Neural cell (in vitro differentiated cells): ENCODE data around the gene PDLIM3. TPM values are rescaled to one million over a fixed set of nuclear protein-coding genes. Genes with fewer than 3 reads are reported as not detected.

Source experiments
- H2AFZ ChIP-seq: fragments of 200-600, 300-800 bp; sonication (generic), shearing (Covaris generic); 2 replicates; pipeline ENCODE4 v1.6.0; 2014; ENCODE audit warnings: low read depth, mild to moderate bottlenecking, antibody characterized with exemption, low read length, moderate library complexity
- H3F3A ChIP-seq: fragments of 200-600 bp; shearing (Covaris generic); 2 replicates; pipeline ENCODE4 v1.6.1; 2016; ENCODE audit warnings: mild to moderate bottlenecking, moderate library complexity, mixed read lengths, antibody characterized with exemption, low read length; ENCODE audit not compliant: insufficient read depth, poor library complexity, severe bottlenecking
- H3K27ac ChIP-seq: fragments of 200-600, 300-800 bp; sonication (generic), shearing (Covaris generic); 2 replicates; pipeline ENCODE4 v1.5.1; 2014; ENCODE audit warnings: mild to moderate bottlenecking, low read length, moderate library complexity
- H3K27me3 ChIP-seq: fragments of 300-800, 200-600 bp; sonication (generic), shearing (Covaris generic); 2 replicates; pipeline ENCODE4 v1.6.0; 2014; ENCODE audit warnings: mild to moderate bottlenecking, low read depth, low read length, moderate library complexity; ENCODE audit not compliant: insufficient read depth
- H3K36me3 ChIP-seq: fragments of 300-800, 200-600 bp; sonication (generic), shearing (Covaris generic); 2 replicates; pipeline ENCODE4 v1.5.1; 2014; ENCODE audit warnings: mild to moderate bottlenecking, antibody characterized with exemption, low read length, moderate library complexity; ENCODE audit not compliant: insufficient read depth
- H3K4me2 ChIP-seq: fragments of 300-800, 200-600 bp; sonication (generic), shearing (Covaris generic); 2 replicates; pipeline ENCODE4 v1.6.0; 2014; ENCODE audit warnings: mild to moderate bottlenecking, low read length
- H3K4me3 ChIP-seq: fragments of 300-800, 200-600 bp; sonication (generic), shearing (Covaris generic); 2 replicates; pipeline ENCODE4 v1.5.1; 2014; ENCODE audit warnings: mild to moderate bottlenecking, low read length, moderate library complexity
- H3K79me2 ChIP-seq: fragments of 200-600 bp; shearing (Covaris generic); replicated peaks from 2 replicates; pipeline ENCODE4 v1.6.0; 2014; ENCODE audit warnings: mild to moderate bottlenecking, low read length, moderate library complexity; ENCODE audit not compliant: insufficient read depth
- H3K9ac ChIP-seq: fragments of 300-800, 200-600 bp; sonication (generic), shearing (Covaris generic); 2 replicates; pipeline ENCODE4 v1.6.1; 2016; ENCODE audit warnings: mild to moderate bottlenecking, low read length, mixed read lengths
- H3K9me2 ChIP-seq: fragments of 200-600 bp; shearing (Covaris generic); 2 replicates; pipeline ENCODE4 v1.6.1; 2016; ENCODE audit warnings: mild to moderate bottlenecking, low read length, mixed read lengths; ENCODE audit not compliant: insufficient read depth
- H3K9me3 ChIP-seq: fragments of 200-600, 300-800 bp; sonication (generic), shearing (Covaris generic); 2 replicates; pipeline ENCODE4 v1.6.1; 2016; ENCODE audit warnings: mild to moderate bottlenecking, mixed run types, low read length, moderate library complexity, mixed read lengths
- H4K20me1 ChIP-seq: fragments of 200-600 bp; shearing (Covaris generic); 2 replicates; pipeline ENCODE4 v1.6.1; 2016; ENCODE audit warnings: mild to moderate bottlenecking, mixed run types; ENCODE audit not compliant: insufficient read depth
- EP300 ChIP-seq: fragments of 450-650 bp; conservative IDR thresholded peaks from 2 replicates; pipeline ENCODE4 v1.6.1; 2014; ENCODE audit warnings: antibody characterized with exemption, mild to moderate bottlenecking, moderate library complexity; ENCODE audit not compliant: poor library complexity, severe bottlenecking
- MXI1 ChIP-seq: fragments of 450-650 bp; conservative IDR thresholded peaks from 2 replicates; pipeline ENCODE4 v1.6.1; 2014; ENCODE audit warnings: antibody characterized with exemption, mild to moderate bottlenecking; ENCODE audit not compliant: poor library complexity, severe bottlenecking
- POLR2AphosphoS5 ChIP-seq: IDR thresholded peaks from 2 replicates; pipeline ENCODE4 v1.6.1; 2012
- RAD21 ChIP-seq: fragments of 450-650 bp; conservative IDR thresholded peaks from 2 replicates; pipeline ENCODE4 v1.6.1; 2014; ENCODE audit warnings: antibody characterized with exemption, mild to moderate bottlenecking, moderate library complexity
- SMC3 ChIP-seq: fragments of 450-650 bp; conservative IDR thresholded peaks from 2 replicates; pipeline ENCODE4 v1.6.1; 2014; ENCODE audit warnings: antibody characterized with exemption, mild to moderate bottlenecking, moderate library complexity; ENCODE audit not compliant: poor library complexity
- TAF1 ChIP-seq: IDR thresholded peaks from 2 replicates; pipeline ENCODE4 v1.6.1; 2012; ENCODE audit warnings: low read depth
- polyA plus RNA-seq: library from polyadenylated mRNA; depleted of rRNA; stranded (reverse); fragments of >200 nt; gene quantifications from 2 replicates; pipeline ENCODE4 v1.2.3, GENCODE V29; 2014
- TF ChIP-seq, protein P1 (sequence below): fragments of 450-650 bp; IDR thresholded peaks from 2 replicates; pipeline ENCODE4 v1.5.1; 2014; ENCODE audit warnings: antibody characterized with exemption, mild to moderate bottlenecking, moderate library complexity; ENCODE audit not compliant: poor library complexity, severe bottlenecking
- TF ChIP-seq, protein P2 (sequence below): IDR thresholded peaks from 2 replicates; pipeline ENCODE4 v1.6.1; 2012; ENCODE audit warnings: borderline replicate concordance

The PDLIM3 gene
- polyA plus RNA-seq, 1 donor from 2014 or later: 1.8 TPM

DNA sequence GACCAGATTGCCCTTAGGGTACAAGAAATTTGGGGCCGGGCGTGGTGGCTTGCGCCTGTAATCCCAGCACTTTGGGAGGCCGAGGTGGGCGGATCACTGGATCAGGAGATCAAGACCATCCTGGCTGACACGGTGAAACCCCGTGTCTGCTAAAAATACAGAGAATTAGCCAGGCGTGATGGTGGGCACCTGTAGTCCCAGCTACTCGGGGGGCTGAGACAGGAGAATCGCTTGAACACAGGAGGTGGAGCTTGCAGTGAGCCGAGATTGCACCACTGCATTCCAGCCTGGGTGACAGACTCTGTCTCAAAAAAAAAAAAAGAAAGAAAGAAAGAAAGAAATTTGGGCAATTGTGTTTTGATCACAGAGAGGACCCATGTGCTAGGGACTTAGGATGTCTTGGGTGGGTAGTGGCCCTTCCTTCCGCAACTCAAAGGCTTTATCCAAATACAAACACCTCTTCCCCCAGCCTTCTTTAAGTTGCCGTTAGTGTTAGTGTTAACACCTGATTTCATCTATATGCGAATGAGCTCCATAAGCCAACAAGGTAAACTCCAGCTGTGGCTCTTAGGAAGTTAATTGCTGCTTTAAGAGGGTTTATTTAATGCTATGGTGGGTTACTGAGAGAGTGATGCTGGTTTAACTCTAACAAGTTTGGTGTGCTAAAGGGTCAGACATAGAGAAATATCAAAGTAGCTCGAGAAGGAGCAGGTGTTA is 55.1 kb downstream of the PDLIM3 start:
- Histone ChIP-seq H3K9me3 (no peaks in the 10 kb centered on the region), H3K9ac (no peak overlapping the region), H3K27me3 (no peaks in the 10 kb centered on the region), H3K4me3 (no peak overlapping the region), H4K20me1 (no peaks in the 10 kb centered on the region), H3K79me2 (no peaks in the 10 kb centered on the region), H3K27ac (no peak overlapping the region), H3K9me2 (no peaks in the 10 kb centered on the region), H2AFZ (no peak overlapping the region), H3F3A (no peaks in the 10 kb centered on the region), H3K36me3 (no peaks in the 10 kb centered on the region), H3K4me2 (no peak overlapping the region)
- no peak for TF ChIP-seq MXI1

DNA sequence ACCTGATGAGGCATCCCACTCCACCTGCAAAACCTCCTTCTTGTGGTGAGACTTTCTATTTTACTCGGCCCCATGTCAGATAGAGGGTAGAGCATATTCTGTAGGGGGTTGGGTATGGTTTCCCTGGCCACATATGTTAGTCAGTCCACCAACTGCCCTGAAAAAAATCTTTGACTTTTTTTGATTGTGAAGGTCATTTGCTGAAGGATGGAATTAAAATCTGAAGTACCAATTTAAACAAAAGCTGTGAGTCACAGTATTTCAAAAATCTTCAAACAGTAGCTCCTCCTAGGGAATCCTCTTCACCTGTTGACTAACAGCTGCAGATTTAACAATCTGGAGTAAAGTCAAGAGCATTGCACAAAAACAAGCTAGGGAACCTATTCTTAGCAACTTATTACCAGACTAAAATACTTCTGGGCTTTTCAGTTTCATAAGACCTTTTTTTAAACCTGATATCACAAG is 55.8 kb downstream of the PDLIM3 start:
- Histone ChIP-seq H2AFZ (no peak overlapping the region), H3K4me3 (no peak overlapping the region), H4K20me1 (no peaks in the 10 kb centered on the region), H3K79me2 (no peaks in the 10 kb centered on the region), H3K27ac (no peak overlapping the region), H3K9ac (no peak overlapping the region), H3K36me3 (no peaks in the 10 kb centered on the region), H3K9me3 (no peaks in the 10 kb centered on the region), H3F3A (no peaks in the 10 kb centered on the region), H3K4me2 (no peak overlapping the region), H3K27me3 (no peaks in the 10 kb centered on the region), H3K9me2 (no peaks in the 10 kb centered on the region)
- TF ChIP-seq, protein P1, sequence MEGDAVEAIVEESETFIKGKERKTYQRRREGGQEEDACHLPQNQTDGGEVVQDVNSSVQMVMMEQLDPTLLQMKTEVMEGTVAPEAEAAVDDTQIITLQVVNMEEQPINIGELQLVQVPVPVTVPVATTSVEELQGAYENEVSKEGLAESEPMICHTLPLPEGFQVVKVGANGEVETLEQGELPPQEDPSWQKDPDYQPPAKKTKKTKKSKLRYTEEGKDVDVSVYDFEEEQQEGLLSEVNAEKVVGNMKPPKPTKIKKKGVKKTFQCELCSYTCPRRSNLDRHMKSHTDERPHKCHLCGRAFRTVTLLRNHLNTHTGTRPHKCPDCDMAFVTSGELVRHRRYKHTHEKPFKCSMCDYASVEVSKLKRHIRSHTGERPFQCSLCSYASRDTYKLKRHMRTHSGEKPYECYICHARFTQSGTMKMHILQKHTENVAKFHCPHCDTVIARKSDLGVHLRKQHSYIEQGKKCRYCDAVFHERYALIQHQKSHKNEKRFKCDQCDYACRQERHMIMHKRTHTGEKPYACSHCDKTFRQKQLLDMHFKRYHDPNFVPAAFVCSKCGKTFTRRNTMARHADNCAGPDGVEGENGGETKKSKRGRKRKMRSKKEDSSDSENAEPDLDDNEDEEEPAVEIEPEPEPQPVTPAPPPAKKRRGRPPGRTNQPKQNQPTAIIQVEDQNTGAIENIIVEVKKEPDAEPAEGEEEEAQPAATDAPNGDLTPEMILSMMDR: no peak
- TF ChIP-seq SMC3 (no peak), MXI1 (no peak)

DNA sequence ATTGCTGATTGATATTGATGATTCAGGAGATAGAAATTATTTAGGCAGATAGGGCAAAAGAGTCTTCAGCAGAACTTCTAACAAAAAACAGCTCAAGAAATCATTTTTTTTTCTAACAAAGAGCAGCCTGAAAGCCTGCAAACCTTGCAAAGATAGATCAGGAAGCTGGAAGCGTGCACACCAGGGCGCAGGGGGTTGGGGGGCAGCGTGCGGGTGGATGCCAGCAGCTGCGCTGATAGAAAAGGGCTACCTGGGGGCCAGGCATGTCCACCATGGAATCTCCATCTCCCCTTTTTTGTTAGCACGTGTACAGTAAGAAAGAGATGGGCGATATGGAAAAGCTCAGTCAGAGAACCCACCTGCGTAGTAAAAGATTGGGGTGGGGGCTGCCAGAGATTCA is 62.1 kb downstream of the PDLIM3 start:
- H3K4me3 ChIP-seq: no peak overlapping the region
- H3K27me3 ChIP-seq: no peaks in the 10 kb centered on the region
- no peak overlapping the region for H3K9ac ChIP-seq
- no peaks in the 10 kb centered on the region for H3K79me2 ChIP-seq
- TF ChIP-seq MXI1 (no peak), RAD21 (no peak), EP300 (no peak), SMC3 (no peak), TAF1 (no peak)
- H3K27ac ChIP-seq: no peak overlapping the region
- H3K9me2 ChIP-seq: no peaks in the 10 kb centered on the region
- H2AFZ ChIP-seq: no peak overlapping the region
- H4K20me1 ChIP-seq: no peaks in the 10 kb centered on the region
- H3K4me2 ChIP-seq: no peak overlapping the region
- H3F3A ChIP-seq: peaks cover 3% of the 10 kb centered on the region
- H3K9me3 ChIP-seq: no peaks in the 10 kb centered on the region
- H3K36me3 ChIP-seq: no peaks in the 10 kb centered on the region

DNA sequence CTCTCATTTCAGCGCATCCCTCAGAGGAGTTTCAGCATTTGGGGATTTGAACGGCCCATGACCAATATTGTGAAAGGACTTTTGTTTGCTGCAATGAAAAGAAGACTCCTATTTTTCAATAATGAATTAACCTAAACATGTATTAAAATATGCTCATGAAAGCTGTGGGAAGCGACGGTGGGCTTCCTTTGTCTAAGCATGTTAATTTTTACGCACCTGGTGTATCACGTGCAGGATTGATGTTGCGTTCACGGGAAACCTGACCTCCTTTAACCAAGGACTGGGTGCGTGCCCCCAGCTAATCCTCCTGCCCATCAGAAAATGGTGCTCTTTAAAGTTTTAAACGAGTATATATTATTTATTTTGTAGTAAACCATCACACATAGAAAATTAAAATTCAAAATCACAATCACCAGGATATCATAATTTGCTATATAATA is 63.2 kb downstream of the PDLIM3 start:
- Histone ChIP-seq H3K9me2 (no peaks in the 10 kb centered on the region), H3K27me3 (no peaks in the 10 kb centered on the region), H3K4me3 (peak overlapping the region; percentile 86), H3K36me3 (no peaks in the 10 kb centered on the region), H3F3A (peaks cover 3% of the 10 kb centered on the region), H3K9ac (peak overlapping the region; percentile 69), H3K9me3 (no peaks in the 10 kb centered on the region), H4K20me1 (no peaks in the 10 kb centered on the region), H3K4me2 (peak overlapping the region; percentile 94), H3K79me2 (no peaks in the 10 kb centered on the region), H2AFZ (peak overlapping the region; percentile 52), H3K27ac (no peak overlapping the region)
- TF ChIP-seq SMC3 (no peak), MXI1 (no peak), RAD21 (no peak), TAF1 (no peak), POLR2AphosphoS5 (no peak), EP300 (no peak)
- TF ChIP-seq, protein P2, sequence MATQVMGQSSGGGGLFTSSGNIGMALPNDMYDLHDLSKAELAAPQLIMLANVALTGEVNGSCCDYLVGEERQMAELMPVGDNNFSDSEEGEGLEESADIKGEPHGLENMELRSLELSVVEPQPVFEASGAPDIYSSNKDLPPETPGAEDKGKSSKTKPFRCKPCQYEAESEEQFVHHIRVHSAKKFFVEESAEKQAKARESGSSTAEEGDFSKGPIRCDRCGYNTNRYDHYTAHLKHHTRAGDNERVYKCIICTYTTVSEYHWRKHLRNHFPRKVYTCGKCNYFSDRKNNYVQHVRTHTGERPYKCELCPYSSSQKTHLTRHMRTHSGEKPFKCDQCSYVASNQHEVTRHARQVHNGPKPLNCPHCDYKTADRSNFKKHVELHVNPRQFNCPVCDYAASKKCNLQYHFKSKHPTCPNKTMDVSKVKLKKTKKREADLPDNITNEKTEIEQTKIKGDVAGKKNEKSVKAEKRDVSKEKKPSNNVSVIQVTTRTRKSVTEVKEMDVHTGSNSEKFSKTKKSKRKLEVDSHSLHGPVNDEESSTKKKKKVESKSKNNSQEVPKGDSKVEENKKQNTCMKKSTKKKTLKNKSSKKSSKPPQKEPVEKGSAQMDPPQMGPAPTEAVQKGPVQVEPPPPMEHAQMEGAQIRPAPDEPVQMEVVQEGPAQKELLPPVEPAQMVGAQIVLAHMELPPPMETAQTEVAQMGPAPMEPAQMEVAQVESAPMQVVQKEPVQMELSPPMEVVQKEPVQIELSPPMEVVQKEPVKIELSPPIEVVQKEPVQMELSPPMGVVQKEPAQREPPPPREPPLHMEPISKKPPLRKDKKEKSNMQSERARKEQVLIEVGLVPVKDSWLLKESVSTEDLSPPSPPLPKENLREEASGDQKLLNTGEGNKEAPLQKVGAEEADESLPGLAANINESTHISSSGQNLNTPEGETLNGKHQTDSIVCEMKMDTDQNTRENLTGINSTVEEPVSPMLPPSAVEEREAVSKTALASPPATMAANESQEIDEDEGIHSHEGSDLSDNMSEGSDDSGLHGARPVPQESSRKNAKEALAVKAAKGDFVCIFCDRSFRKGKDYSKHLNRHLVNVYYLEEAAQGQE: no peak
- TF ChIP-seq, protein P1: no peak
